GM12878 (cell line): ENCODE results near the gene NCAM2. TPM values are rescaled to one million over a fixed set of nuclear protein-coding genes. Genes with fewer than 3 reads are reported as not detected.

Source experiments
- ATAC-seq: fragments of 200-7000 bp; cut with Tn5 transposase; 3 replicates; pipeline ENCODE4 v1.9.1; 2020; ENCODE audit warnings: mild to moderate bottlenecking, moderate library complexity
- BruUV-seq: library from RNA; stranded (reverse); fragments of 400-500 nt; replicated peaks from 2 replicates; lab custom pipeline; 2021; lab: Mats Ljungman, UMichigan
- CTCF ChIA-PET: fragments of 300-600 bp; sonication (Branson Sonifier 250); formaldehyde crosslinking; extraction: SDS; loops from one replicate; lab custom pipeline; 2021; ENCODE audit warnings: inconsistent platforms; lab: Yijun Ruan, JAX
- POLR2A ChIA-PET: fragments of 350-600 bp; formaldehyde crosslinking; extraction: SDS; loops from one replicate; lab custom pipeline; 2021; ENCODE audit warnings: inconsistent platforms; lab: Charles Lee
- RAD21 ChIA-PET: fragments of 300-600 bp; sonication (Branson Sonifier 250); formaldehyde crosslinking; loops from one replicate; lab custom pipeline; 2023; ENCODE audit warnings: antibody characterized with exemption; ENCODE audit not compliant: unreplicated experiment; lab: Charles Lee
- SMC1A ChIA-PET: fragments of 300-600 bp; sonication (Branson Sonifier 250); formaldehyde crosslinking; loops from one replicate; lab custom pipeline; 2023; ENCODE audit not compliant: unreplicated experiment, uncharacterized antibody; lab: Charles Lee
- DNase-seq: peaks from one replicate; pipeline ENCODE4 v3.0.0-alpha.2; 2011; ENCODE audit warnings: low read depth, low spot score
- FAIRE-seq: peaks from 3 replicates; lab custom pipeline; 2011; peaks lifted over from hg19 to GRCh38; lab: Jason Lieb, UNC
- H2AFZ ChIP-seq: 2 replicates; pipeline ENCODE4 v1.6.0; 2011; ENCODE audit warnings: low read depth, low read length, control low read depth; ENCODE audit not compliant: control insufficient read depth
- H3K27ac ChIP-seq: 2 replicates; pipeline ENCODE4 v1.5.1; 2011; ENCODE audit warnings: control low read depth; ENCODE audit not compliant: control insufficient read depth, insufficient read depth
- H3K27me3 ChIP-seq, 2 experiments: replicated peaks in 1 of 2; 2 replicates each; pipeline versions ENCODE4 v1.6.0 to v1.6.1; 2011; ENCODE audit warnings: low read length in 1 of 2; ENCODE audit not compliant: control insufficient read depth in 2 of 2, insufficient read depth in 2 of 2
- H3K36me3 ChIP-seq, 2 experiments: 2 replicates each; pipeline ENCODE4 v1.5.1; 2011; ENCODE audit warnings: low read length in 1 of 2; ENCODE audit not compliant: control insufficient read depth in 2 of 2, insufficient read depth in 2 of 2
- H3K4me1 ChIP-seq: 2 replicates; pipeline ENCODE4 v1.6.1; 2011; ENCODE audit warnings: mild to moderate bottlenecking, low read length, moderate library complexity, mixed read lengths; ENCODE audit not compliant: control insufficient read depth, insufficient read depth
- H3K4me2 ChIP-seq: 2 replicates; pipeline ENCODE4 v1.6.0; 2011; ENCODE audit warnings: control low read depth; ENCODE audit not compliant: control insufficient read depth, insufficient read depth
- H3K4me3 ChIP-seq: fragments of 200-600 bp; sonication (generic); 2 replicates; pipeline ENCODE4 v1.5.1; 2016
- H3K79me2 ChIP-seq: 2 replicates; pipeline ENCODE4 v1.6.0; 2011; ENCODE audit warnings: low read length; ENCODE audit not compliant: control insufficient read depth, insufficient read depth
- H3K9ac ChIP-seq: 2 replicates; pipeline ENCODE4 v1.8.0; 2011; ENCODE audit warnings: low read length, control low read depth, mixed read lengths; ENCODE audit not compliant: control insufficient read depth, insufficient read depth
- H3K9me3 ChIP-seq: replicated peaks from 3 replicates; pipeline ENCODE4 v1.5.1; 2011; ENCODE audit warnings: mild to moderate bottlenecking, low read length; ENCODE audit not compliant: control insufficient read depth, insufficient read depth
- H4K20me1 ChIP-seq: 2 replicates; pipeline ENCODE4 v1.6.0; 2011; ENCODE audit not compliant: control insufficient read depth, insufficient read depth
- CHD2 ChIP-seq: IDR thresholded peaks from 2 replicates; pipeline ENCODE4 v1.6.1; 2011; ENCODE audit warnings: low read depth, low read length, improper control_type of control experiment, borderline replicate concordance
- CREM ChIP-seq: IDR thresholded peaks from 2 replicates; pipeline ENCODE4 v1.6.1; 2014; ENCODE audit warnings: antibody characterized with exemption, low read depth
- MEF2A ChIP-seq: IDR thresholded peaks from 2 replicates; pipeline ENCODE4 v1.6.1; 2011; ENCODE audit warnings: low read depth, mild to moderate bottlenecking, low read length, moderate library complexity; ENCODE audit not compliant: insufficient read depth
- MTA2 ChIP-seq: fragments of 450-650 bp; IDR thresholded peaks from 2 replicates; pipeline ENCODE4 v1.6.1; 2016; ENCODE audit warnings: low read depth, mild to moderate bottlenecking, moderate library complexity
- NR2C1 ChIP-seq: fragments of 450-650 bp; IDR thresholded peaks from 2 replicates; pipeline ENCODE4 v1.6.1; 2017; ENCODE audit warnings: antibody characterized with exemption, mild to moderate bottlenecking, moderate library complexity
- NR2C2 ChIP-seq: IDR thresholded peaks from 2 replicates; pipeline ENCODE4 v1.6.1; 2011; ENCODE audit warnings: borderline replicate concordance, low read depth; ENCODE audit not compliant: control insufficient read depth, insufficient read length
- TCF7 ChIP-seq: IDR thresholded peaks from 2 replicates; pipeline ENCODE4 v1.6.1; 2014; ENCODE audit warnings: antibody characterized with exemption, borderline replicate concordance
- ZNF207 ChIP-seq: fragments of 450-650 bp; IDR thresholded peaks from 2 replicates; pipeline ENCODE4 v1.6.1; 2014; ENCODE audit warnings: antibody characterized with exemption, mild to moderate bottlenecking, borderline replicate concordance
- ZNF622 ChIP-seq: fragments of 450-650 bp; IDR thresholded peaks from 2 replicates; pipeline ENCODE4 v1.6.1; 2017; ENCODE audit warnings: mild to moderate bottlenecking, inconsistent platforms
- ZZZ3 ChIP-seq: IDR thresholded peaks from 2 replicates; pipeline ENCODE4 v1.6.1; 2011; ENCODE audit warnings: low read depth; ENCODE audit not compliant: control insufficient read depth, insufficient read length
- in situ Hi-C: fragments of 300-500 bp; cut with MboI; formaldehyde crosslinking; loops from 9 replicates; pipeline ENCODE4 v1.14.3; 2018; ENCODE audit warnings: mixed read lengths
- intact Hi-C: fragments of 100-400 bp; cut with micrococcal nuclease; formaldehyde crosslinking; loops from one replicate; pipeline ENCODE4 v1.14.2; 2022; ENCODE audit not compliant: unreplicated experiment
- polyA plus RNA-seq, 11 experiments: library from polyadenylated mRNA; depleted of rRNA in 4 of 11; unstranded in 6 of 11; stranded (reverse) in 5 of 11; fragments of >200 nt; fragmentation: Nextera tagmentation in 4 of 11; fragmentation: Illumina TruSeq in 1 of 11; extraction: Ambion mirVana in 4 of 11; extraction: Trizol in 1 of 11; gene quantifications; 1 replicate in 1 of 11; 2 replicates in 10 of 11; pipeline versions ENCODE4 v1.2.1 to v1.2.3, GENCODE V29; 2011 to 2016; ENCODE audit warnings: inconsistent platforms in 2 of 11, missing spikeins in 2 of 11, low read depth in 1 of 11
- total RNA-seq, 4 experiments: library from RNA; depleted of rRNA in 3 of 4; stranded (reverse); fragments of >200 nt in 3 of 4; fragmentation: Illumina TruSeq in 1 of 4; extraction: Trizol in 1 of 4; gene quantifications; 2 replicates each; pipeline versions ENCODE4 v1.2.1 to v1.2.3, GENCODE V29; 2013 to 2021
- TF ChIP-seq, protein P1 (sequence below): IDR thresholded peaks from 2 replicates; pipeline ENCODE4 v1.6.1; 2011; ENCODE audit warnings: borderline replicate concordance, low read depth, mild to moderate bottlenecking, moderate library complexity, low read length; ENCODE audit not compliant: insufficient read depth, poor library complexity, severe bottlenecking
- TF ChIP-seq, protein P2 (sequence below): fragments of 450-650 bp; IDR thresholded peaks from 2 replicates; pipeline ENCODE4 v1.6.1; 2017; ENCODE audit warnings: low read depth, mild to moderate bottlenecking, moderate library complexity
- TF ChIP-seq, protein P3 (sequence below): IDR thresholded peaks from 2 replicates; pipeline ENCODE4 v1.6.1; 2011; ENCODE audit warnings: borderline replicate concordance, low read depth, mild to moderate bottlenecking, moderate library complexity, mixed read lengths, low read length; ENCODE audit not compliant: insufficient read depth; ENCODE audit errors: extremely low read length

NCAM2 gene
- total and polyA plus RNA-seq, 10 of the 15 experiments (the other 5 are each of a cell fraction or from before 2014, with no cell fraction given), result 0.23 to 0.27 TPM; not detected in 8

DNA sequence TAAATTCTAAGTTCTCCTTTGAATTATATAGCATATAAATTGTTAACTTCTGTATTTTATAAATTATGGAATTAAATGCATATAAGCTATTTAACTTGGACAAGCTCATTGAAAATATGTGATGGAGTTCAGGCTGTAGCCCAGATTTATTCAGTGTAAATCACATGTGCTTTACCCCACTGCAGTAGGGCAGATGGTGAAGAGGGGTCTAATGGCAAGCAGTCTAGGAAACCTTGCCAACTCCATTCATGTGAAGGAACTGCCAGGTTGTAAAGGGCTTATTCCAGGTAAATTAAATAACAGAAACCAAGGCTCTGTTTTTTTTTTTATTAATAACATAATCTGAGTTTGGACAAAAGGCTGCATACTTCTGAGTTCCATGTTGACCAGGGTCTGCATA is 243.2 kb downstream of the NCAM2 start:
- no peak overlapping the region for H3K4me3 ChIP-seq
- no peaks in the 10 kb centered on the region for H3K36me3 ChIP-seq
- ChIA-PET CTCF (no interaction called here), SMC1A (no interaction called here), RAD21 (no interaction called here), POLR2A (no interaction called here)
- ATAC-seq, result no peak
- H3K9me3 ChIP-seq, result no peaks in the 10 kb centered on the region
- no peak for DNase-seq
- H3K4me2 ChIP-seq, result no peak overlapping the region
- no TSS peak for BruUV-seq
- H2AFZ ChIP-seq, result no peak overlapping the region
- H3K79me2 ChIP-seq, result no peaks in the 10 kb centered on the region
- H3K27ac ChIP-seq, result no peak overlapping the region
- H4K20me1 ChIP-seq, result no peaks in the 10 kb centered on the region
- FAIRE-seq, result no peak
- no peaks in the 10 kb centered on the region for H3K4me1 ChIP-seq
- no peaks in the 10 kb centered on the region for H3K27me3 ChIP-seq
- intact Hi-C loops, result no loop called here
- no peak overlapping the region for H3K9ac ChIP-seq
- TF ChIP-seq ZNF207 (no peak), NR2C2 (no peak), CREM (no peak), ZZZ3 (no peak), ZNF622 (no peak), TCF7 (no peak), MTA2 (no peak), MEF2A (no peak), CHD2 (no peak), NR2C1 (no peak)
- TF ChIP-seq, protein P1, sequence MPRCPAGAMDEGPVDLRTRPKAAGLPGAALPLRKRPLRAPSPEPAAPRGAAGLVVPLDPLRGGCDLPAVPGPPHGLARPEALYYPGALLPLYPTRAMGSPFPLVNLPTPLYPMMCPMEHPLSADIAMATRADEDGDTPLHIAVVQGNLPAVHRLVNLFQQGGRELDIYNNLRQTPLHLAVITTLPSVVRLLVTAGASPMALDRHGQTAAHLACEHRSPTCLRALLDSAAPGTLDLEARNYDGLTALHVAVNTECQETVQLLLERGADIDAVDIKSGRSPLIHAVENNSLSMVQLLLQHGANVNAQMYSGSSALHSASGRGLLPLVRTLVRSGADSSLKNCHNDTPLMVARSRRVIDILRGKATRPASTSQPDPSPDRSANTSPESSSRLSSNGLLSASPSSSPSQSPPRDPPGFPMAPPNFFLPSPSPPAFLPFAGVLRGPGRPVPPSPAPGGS, result no peak
- TF ChIP-seq, protein P2, sequence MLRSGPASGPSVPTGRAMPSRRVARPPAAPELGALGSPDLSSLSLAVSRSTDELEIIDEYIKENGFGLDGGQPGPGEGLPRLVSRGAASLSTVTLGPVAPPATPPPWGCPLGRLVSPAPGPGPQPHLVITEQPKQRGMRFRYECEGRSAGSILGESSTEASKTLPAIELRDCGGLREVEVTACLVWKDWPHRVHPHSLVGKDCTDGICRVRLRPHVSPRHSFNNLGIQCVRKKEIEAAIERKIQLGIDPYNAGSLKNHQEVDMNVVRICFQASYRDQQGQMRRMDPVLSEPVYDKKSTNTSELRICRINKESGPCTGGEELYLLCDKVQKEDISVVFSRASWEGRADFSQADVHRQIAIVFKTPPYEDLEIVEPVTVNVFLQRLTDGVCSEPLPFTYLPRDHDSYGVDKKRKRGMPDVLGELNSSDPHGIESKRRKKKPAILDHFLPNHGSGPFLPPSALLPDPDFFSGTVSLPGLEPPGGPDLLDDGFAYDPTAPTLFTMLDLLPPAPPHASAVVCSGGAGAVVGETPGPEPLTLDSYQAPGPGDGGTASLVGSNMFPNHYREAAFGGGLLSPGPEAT, result no peak
- TF ChIP-seq, protein P3, sequence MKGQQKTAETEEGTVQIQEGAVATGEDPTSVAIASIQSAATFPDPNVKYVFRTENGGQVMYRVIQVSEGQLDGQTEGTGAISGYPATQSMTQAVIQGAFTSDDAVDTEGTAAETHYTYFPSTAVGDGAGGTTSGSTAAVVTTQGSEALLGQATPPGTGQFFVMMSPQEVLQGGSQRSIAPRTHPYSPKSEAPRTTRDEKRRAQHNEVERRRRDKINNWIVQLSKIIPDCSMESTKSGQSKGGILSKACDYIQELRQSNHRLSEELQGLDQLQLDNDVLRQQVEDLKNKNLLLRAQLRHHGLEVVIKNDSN, result no peak
- TF ChIP-seq, all 136 proteins: peak for 0
- in situ Hi-C loops, result no loop called here
